HG03432 (cell line): ENCODE results near the gene FRMD4A.

Experiments used
- ATAC-seq: cut with Tn5 transposase; IDR thresholded peaks from one replicate; pipeline ENCODE4 v1.9.1; 2021; ENCODE audit warnings: mild to moderate bottlenecking, moderate library complexity; ENCODE audit not compliant: unreplicated experiment

Gene FRMD4A

GRCh38 chr10:14330388-14331061, at the start of gene FRMD4A:
Gene FRMD4A, minus strand, starts transcription at chr10:14330924.
- ATAC-seq: no peak

GRCh38 chr10:14379556-14380280, 49.0 kb upstream of the FRMD4A start:
- ATAC-seq: no peak

DNA sequence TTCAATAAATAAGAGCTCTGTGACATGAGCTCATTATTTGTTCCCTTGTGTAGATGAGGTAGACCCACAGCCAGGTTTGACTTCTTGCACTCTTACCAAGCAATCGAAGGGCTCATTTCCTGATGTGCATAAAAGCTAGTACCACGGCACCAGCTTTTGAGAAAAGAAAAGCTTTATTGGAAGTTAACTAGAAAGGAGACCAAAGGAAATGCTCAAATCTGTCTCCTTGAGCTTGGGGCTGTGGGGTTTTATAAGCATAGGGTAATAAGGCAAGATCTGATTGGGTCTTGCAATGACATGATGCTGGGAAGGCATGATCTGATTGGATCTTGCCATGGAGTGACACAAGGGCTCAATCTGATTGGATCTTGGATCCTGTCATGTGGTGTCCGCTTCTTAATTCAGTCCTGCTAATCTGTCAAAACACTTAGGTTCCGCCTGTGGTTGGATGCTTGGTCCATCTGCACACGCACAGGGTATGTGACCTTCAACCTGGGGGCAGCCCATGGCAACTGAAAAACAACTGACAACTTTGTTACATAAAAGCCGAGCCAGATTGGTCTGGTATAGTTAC, 47.8 kb upstream of the FRMD4A start:
- no peak for ATAC-seq

- no peak for ATAC-seq
Measured at GRCh38 chr10:14377591-14378175, 47.0 kb upstream of the FRMD4A start.

- ATAC-seq: no peak
Measured at GRCh38 chr10:14374745-14375445, 44.2 kb upstream of the FRMD4A start.

DNA sequence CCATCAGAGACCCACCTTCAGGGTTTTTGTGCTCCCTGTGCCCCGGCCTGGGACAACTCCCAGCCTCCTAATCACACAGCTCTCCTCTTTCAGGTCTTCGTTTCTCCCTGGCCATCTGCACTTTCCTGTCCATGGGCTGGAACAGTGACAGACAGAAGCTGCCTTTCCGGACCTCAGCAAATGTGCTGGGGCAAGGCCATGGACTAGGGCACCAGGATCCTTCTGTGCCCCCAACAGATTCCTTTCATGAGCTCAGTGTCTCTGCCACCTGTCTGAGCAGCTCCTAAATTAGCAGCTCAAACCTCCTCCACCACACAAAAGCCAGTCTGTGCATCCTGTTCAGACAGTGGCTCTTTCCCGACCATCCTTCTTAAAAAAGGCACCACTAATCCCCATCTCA, 41.9 kb upstream of the FRMD4A start:
- no peak for ATAC-seq

GRCh38 chr10:14371581-14371980, 40.9 kb upstream of the FRMD4A start:
- ATAC-seq: no peak

DNA sequence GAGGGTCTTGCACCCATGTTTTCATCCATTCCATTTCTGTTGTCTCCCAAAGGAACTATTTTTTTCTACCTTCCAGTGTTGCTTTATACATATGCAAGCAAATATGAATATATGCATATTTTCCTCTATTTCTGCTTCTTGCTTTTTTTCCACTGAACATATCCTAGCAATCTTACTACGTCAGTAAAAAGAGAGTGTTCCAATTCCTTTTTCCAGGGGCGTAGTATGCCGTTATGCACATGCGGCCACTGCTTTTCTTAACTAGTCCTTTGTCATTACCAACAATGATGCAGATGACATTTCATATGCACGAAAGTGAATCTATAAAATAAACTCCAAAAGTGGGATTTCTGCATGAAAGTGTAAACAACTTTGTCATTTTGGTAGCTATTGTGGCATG, 40.2 kb upstream of the FRMD4A start:
- ATAC-seq: no peak

GRCh38 chr10:14369906-14370305, 39.2 kb upstream of the FRMD4A start:
- ATAC-seq: no peak

DNA sequence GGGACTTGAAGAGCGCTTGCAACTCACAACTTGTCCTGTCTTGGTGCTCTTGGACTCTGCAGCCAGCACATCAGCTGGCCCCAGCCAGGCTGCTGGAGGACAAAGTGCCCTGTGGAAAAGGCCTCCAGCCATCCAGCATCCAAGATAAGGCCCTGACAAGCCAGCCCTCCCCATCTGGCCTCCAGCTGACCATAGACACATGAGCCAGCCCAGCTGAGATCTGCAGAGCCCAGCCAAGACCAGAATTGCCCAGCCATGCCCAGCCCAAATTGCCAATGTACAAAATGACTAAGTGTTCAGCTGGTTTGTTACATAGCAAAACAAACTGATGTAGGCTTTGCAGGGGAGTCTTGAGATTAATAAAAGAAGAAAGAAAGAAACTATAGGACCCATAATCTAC, 36.0 kb upstream of the FRMD4A start:
- no peak for ATAC-seq

DNA sequence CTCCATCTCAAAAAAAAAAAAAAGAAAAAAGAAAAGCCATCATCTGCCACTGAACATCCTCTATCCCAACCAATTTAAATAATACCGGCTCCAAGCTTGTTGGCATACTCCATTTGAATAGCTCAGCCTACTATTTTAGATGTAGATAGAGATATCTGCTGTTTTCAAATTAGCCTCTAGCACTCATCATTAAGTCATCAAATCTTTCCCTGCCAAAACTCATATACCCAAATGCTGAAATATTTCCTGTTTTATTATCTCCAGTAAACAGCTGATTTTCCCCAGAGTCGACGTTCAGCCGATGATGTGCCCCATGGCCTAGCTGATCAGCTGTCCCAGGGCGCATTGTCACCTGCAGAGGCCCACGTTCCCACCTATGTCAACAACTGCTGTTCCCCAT, 34.5 kb upstream of the FRMD4A start:
- no peak for ATAC-seq

DNA sequence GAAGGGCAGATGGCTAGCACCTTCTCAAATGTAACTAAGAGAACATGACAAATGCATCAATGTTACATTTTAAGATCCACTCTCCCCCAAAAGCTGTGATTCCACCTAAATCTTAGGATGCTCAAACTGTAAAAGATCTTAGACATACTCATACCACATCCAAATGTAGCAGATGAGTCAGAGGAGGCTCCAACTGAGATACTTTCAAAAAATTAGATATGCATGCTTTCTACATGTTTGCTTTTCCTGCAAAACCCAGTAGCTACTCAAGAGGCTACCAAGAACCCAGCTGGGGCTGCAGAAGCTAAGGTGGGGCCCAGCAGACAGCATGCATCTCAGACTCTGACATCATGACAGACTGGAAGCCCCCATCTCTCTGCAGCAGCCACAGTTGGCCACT, 31.4 kb upstream of the FRMD4A start:
- ATAC-seq: no peak

DNA sequence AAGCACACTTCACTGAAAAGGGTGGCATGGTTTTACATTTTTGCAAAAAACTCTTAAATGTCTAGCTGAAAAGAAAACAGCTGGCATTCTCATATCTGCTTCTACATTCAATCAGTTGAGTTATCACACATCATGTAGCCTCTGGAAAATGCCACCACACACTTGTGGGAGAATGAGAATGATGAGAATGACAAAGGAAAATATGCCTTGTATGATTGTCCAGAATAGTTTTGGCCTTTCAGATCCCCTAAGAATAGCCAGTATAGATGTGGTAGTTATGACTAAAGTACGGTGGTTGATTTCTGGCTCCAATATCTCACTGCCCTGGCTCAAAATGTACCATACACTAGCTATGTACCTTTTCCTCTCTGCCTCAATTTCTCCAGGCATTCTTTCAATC, 30.2 kb upstream of the FRMD4A start:
- ATAC-seq: no peak

- no peak for ATAC-seq
Measured at GRCh38 chr10:14360515-14360914, 29.8 kb upstream of the FRMD4A start.

- no peak for ATAC-seq
Measured at GRCh38 chr10:14358886-14359573, 28.3 kb upstream of the FRMD4A start.

GRCh38 chr10:14356921-14357320, 26.2 kb upstream of the FRMD4A start:
- ATAC-seq: no peak

DNA sequence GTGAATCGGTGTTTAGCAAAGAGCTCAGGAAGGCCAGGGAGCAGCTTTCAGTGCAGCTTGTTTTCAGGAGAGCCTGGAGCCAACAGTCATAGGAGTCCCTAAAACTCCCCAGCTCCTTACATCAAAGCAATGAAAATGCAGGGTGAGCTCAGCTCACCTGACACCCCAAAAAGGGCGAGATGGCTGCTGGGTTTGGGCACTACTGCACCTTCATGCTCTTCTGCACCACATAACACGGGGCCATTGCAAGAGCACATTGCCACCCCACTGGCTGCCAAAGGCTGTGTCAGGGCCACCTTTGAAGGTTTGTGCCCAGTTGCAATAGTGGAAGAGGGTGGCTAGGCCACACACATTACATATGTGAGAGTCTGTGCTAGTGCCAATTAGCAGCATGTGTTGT, 25.0 kb upstream of the FRMD4A start:
- no peak for ATAC-seq

DNA sequence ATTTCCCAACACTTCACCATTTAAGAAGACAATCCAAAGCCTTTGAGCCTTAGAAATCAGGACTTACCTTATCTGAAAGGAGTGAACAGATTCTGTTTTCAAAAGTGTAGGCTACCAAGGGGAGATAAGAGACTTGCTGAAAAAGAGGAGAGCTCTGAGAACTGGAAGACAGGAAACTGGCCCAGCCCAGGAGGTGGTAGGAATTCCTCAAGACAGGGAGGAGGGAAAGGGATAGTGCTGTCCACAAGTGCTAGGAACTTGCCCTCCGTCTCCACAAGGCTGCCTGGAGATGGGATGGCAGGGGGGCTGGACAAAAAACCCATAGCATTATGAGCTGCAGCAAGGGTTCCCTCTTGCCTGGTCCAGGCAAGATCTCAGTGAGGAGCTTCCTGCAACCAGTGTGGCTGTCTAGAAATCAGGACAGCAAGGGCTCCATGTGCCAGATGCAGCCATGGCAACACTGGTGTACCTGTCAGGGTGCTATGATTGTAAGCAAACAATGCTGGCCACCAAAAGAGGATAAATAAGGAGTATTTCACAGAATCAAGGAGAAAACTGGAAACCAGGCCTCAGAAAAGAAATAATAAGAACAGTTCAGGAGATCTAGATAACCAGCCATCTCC, 22.7 kb upstream of the FRMD4A start:
- ATAC-seq: no peak

DNA sequence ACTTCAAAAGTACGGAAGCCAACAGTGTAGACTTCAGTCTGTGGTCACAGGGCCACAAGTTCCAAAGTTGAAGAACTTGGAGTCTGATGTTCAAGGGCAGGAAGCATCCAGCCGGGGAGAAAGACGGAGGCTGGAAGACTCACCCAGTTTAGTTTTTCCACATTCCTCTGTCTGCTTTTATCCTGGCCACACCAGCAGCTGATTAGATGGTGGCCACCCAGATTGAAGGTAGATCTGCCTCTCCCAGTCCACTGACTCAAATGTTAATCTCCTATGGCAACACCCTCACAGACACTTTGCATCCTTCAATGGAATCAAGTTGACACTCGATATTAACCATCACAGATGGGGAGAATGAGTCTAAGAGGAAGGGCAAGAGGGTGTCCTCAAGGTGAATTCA, 19.3 kb upstream of the FRMD4A start:
- ATAC-seq: no peak

DNA sequence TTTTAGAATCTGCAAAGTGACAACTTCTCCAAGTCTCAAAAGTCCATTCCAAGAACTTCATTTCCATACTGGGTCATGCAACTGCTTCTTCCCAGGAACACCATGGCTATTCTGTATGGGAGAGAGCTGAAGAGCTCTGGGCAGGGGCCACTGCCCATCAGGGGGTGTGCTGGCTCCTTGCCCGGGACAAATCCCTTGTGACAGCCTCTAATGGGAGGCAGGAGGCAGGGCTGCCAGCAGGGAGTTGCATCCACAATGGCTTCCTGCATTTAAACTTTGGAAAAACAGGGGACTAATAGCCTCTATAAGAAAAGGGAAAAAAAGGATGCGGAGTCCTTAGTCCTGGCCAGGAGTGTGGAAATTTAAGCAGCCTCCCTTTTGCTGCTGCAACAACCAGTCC, 18.4 kb upstream of the FRMD4A start:
- no peak for ATAC-seq
